Activated naive CD4-positive, alpha-beta T cell treated with Interleukin-2 at 50 U/mL for 16 hours (primary cell): ENCODE data around the gene KCNG3.

Experiments
- DNase-seq: peaks from one replicate; pipeline ENCODE4 v3.0.0-alpha.2; 2020

Gene KCNG3, protein sequence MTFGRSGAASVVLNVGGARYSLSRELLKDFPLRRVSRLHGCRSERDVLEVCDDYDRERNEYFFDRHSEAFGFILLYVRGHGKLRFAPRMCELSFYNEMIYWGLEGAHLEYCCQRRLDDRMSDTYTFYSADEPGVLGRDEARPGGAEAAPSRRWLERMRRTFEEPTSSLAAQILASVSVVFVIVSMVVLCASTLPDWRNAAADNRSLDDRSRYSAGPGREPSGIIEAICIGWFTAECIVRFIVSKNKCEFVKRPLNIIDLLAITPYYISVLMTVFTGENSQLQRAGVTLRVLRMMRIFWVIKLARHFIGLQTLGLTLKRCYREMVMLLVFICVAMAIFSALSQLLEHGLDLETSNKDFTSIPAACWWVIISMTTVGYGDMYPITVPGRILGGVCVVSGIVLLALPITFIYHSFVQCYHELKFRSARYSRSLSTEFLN

DNA sequence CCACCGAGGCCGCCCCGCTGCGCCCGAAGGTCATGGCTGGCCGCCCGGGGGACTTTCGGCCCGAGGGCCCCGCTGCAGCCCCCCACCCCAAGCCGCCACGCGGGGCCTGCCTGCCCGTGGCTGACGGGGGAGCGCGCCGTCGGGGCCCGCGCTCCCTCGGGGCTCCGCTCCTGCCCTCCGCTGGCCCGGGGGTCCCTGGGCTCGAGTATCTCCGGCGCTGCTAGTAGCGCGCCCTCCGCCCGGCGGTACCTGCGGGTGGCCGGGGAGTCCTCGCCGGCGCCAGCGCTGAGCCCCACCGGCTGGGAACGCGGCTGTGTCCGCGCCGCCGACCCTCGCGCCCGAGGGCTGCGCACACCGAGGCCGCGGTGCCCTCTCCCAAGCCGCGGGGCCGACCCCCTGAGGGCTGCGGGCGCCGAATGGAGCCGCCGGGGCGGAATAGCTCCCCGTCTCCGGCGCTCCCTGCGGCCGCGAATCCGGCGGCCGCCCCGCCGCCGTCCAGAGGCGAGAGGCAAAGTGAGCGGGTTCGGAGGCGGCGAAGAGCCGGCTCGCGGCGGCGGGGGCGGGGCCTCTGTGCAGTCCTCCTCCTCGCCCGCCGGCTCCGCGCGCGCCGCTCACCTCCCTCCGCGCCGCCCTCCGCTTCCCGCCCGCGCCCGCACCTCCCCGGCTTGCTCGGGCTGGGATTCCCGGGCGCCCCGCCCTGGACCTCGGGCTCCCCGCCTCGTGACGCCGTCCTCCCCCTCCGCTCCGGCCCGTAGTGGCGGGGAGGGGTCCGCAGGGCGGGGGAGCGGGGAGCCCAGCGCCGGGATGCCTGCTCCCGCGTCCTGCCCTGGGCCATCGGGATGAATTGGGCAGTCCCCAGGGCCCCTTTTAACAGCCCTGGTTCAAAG lies at the start of gene KCNG3:
Gene KCNG3, minus strand, starts transcription at position 515 of the 887 bp plus-strand sequence. Its CDS starts 481 bp downstream, at position 34.
- peak; percentile 66 for DNase-seq

DNA sequence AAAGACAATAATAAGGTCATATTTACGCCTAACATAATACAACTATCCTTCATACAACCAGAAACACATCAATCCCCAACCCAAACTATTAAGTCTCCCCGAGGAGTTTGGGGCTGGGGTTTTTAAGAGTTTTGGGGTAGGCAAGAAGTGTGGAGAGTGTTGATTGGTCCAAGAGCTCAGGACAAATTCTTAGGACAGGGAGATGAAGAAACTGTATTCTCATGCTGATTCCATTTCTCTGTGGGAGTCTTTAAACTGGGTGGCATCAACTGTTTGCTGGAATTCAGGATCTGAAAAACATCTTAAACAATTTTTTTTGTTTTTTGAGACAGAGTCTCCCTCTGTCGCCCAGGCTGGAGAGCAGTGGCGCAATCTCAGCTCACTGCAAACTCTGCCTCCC lies 49.1 kb upstream of the KCNG3 start:
- DNase-seq = no peak

DNA sequence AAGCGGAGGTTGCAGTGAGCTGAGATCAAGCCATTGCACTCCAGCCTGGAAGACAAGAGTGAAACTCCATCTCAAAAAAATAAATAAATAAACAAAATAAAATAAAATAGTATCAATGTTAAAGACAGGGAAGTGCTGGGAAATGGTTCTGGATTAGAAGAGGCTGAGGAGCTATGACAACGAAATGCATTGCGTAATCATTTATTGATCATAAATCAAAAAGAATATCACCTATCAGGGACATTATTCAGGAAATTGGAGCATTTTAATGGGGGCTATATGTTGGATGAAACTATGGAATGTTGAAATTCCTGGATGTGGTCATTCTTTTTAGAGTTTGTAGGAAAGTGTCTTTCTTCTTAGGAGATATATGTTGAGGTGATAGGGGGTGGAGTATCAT lies 43.7 kb upstream of the KCNG3 start:
- no peak for DNase-seq

DNA sequence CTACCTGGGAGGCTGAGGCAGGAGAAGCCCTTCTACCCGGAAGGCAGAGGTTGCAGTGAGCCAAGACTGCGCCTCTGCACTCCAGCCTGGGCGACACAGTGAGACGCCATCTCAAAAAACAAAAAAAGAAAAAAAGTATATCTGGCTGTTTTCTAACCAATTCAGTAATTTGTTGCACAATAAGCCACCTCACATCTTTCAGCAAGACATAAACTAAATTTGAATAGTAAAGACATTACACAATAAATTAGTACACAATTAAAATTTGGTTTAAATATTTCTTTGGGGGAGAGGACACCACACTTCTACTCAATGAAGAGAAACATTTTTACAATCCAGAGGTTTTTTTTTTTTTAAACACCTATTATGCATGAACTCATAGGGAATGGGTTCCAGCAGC lies 38.6 kb upstream of the KCNG3 start:
- no peak for DNase-seq

DNA sequence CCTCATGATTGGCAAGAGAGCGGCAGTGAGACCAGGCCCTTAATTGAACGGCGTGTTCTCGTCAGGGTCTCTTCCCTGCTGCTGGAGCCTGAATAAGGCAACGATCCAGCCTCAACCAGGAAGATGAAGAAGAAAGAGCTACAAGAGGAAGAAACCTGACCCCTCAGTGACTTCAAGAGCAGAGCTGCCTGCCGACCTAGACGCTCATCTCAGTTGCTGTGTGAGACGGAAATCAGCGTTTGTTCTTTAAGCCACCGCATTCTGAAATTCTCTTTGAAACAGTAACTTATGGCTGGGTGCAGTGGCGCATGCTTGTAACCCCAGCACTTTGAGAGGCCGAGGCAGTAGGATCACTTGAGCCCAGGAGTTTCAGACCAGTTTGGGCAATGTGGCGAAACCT lies 29.6 kb upstream of the KCNG3 start:
- no peak for DNase-seq

DNA sequence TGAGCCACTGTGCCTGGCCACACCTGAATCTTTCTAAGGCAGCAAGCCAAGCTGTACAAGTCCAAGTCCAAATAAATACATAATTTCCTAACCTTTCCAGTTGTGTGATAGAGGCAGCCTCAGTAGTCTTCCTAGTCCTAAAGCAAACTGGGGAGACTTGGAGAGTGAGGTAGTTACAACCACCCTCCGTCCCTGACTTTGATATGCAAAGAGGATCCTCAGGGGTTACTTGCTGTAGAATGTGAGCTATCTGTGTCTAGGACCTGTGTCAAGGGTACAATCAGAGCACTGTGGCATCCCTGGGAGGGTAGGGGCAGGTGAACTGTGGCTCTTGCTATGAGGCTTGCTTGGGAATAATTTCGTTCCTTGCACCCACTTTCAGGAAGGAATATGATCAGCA lies 28.3 kb upstream of the KCNG3 start:
- DNase-seq = no peak

DNA sequence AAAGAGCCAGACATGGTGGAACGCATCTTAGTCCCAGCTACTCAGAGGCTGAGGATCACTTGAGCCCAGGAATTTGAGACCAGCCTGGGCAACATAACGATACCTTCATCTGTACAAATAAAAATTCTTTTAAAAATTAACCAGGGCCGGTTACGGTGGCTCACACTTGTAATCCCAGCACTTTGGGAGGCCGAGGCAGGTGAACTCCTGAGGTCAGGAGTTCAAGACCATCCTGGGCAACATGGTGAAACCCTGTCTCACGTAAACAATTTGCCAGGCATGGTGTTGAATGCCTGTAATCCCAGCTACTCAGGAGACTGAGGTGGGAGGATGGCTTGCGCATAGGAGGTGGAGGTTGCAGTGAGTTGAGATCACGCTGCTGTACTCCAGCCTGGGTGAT lies 25.8 kb upstream of the KCNG3 start:
- no peak for DNase-seq

DNA sequence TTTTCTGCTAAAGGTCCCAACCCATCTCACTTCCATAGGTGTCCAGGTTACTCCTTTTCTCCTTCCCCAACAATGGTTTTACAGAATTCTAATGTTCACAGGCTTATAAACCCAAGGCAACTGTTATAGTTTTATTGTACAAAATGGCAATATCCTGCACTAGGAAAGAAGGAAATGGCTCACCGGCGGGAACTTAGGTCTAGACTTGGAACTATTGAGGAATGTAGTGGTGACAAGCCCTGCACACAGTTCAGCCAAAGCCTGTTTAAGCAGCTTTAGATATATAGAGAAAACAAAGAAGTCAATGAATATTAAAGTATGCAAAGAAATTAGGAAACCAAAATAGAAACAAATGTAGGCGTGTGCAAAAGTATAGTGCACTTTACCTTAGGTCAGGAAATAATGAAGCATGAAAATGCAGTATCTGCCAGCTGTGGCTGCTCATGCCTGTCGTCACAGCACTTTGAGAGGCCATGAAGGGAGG lies 22.7 kb upstream of the KCNG3 start:
- no peak for DNase-seq

DNA sequence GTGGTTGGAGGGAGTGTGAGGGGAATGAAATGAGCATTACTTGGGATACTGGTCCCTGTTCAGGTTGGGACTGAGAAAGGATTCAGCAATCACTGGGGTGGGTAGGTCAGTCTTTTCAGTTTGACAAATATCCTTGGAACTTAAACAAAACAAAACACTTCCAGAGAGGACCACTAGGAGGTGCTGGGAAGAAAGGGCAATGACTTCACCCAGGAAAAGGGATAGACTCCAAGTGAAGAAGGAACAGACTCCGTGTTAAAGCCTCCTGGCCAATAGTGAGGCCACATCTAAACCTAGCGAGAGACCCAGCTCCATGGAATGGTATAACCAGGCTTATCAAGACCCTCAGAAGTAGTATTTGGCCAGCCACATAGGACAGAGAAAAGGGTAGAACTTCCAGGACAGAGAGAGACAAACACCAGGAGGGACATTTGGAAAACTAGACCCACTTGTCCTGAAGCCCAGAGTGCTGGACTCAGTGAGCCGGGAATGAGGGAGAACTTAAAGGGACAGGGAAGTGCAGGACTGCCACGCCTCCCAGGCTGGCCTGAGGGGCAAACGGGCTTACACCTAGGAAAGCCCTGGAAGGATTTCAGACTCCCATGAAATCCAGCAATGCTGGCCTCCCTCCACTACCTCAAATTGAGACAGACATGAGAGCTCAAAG lies 19.6 kb upstream of the KCNG3 start:
- DNase-seq = no peak

DNA sequence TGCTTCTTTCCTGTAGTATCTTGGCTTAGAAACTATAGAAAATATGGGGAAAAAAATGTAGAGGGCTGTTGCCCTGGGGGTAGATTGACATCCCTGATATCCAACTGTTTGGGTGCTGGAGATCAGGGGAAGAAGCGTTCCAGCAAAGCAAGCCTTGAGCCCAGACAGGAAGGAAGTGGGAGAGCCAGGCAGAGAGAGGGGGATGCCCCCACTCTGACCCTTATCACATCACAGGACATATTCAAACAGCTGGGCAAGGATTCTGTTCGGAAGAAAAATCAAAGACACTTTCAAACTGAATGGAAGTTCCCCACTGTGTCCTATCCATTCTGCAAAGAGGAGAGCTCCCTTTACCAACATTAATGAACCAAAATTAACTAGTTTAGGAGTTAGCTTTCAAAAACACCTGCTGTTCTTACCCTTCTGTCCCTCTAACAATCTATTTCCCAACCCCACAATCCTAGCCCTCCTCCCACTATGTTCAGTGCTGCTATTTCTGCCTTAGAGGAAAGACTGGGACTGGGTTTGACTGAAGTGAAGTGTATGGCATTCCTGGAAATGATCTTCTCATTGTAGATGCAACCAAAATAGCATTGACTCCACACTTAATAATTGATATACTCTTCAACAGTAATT lies 16.9 kb upstream of the KCNG3 start:
- no peak for DNase-seq

DNA sequence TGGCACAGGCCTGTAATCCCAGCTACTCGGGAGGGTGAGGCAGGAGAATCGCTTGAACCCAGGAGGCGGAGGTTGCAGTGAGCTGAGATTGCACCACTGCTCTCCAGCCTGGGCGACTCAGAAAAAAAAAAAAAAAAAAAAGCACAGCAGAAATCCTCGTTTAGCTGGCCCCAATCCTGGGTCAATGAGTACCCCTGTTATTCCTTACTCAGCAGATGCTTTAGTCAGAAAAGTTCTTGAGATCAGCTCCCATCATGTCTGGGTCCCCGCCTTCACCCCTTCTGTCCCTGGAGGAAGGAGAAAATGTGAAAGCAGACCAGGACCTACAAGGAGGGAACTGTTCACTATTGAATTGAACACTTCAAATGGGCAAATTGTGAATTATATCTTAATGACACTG lies 16.4 kb upstream of the KCNG3 start:
- no peak for DNase-seq

DNA sequence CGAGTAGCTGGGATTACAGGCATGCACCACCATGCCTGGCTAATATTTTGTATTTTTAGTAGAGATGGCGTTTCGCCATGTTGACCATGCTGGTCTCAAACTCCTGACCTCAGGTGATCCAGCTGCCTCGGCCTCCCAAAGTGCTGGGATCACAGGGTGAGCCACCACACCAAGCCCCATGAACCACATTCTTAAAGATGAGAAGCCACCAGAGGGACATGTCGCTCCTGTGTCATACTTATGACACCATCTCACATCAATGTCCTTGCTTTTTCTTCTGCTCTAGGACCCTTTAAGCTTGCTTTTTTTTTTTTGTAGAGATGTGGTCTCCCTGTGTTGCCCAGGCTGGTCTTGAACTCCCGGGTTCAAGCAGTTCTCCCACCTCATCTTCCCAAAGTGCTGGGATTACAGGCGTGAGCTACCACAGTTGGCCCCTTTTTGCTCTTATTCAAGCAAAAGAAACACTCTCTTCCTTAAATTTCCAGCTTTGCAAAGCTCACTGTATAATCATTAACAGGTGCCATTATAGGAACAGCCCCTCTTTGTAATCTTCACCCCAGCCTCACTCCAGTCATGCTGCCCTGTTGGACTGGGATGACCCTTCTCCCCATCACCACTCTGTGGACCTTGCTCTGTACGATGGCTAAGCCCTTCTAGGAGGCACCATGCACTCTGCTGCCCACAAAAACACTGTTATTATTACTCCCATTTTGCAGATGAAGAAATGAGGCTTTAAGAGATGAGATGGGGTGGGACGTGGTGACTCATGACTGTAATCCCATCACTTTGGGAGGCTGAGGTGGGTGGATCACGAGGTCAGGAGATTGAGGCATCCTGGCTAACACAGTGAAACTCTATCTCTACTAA lies 10.8 kb upstream of the KCNG3 start:
- no peak for DNase-seq

DNA sequence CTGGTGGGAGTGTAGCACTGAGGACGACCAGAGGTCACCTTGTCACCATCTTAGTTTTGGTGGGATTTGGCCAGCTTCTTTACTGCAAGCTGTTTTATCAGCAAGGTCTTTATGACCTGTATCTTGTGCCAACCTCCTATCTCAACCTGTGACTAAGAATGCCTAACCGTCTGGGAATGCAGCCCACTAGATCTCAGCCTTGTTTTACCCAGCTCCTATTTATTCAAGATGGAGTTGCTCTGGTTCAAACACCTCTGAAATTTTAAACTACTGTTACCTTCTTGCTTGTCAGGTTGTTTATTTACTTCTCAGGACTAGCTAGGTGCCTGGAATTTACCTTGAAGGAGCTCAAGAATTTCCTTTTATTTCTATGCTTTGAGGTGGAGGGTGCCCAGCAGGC lies 9.5 kb upstream of the KCNG3 start:
- no peak for DNase-seq

DNA sequence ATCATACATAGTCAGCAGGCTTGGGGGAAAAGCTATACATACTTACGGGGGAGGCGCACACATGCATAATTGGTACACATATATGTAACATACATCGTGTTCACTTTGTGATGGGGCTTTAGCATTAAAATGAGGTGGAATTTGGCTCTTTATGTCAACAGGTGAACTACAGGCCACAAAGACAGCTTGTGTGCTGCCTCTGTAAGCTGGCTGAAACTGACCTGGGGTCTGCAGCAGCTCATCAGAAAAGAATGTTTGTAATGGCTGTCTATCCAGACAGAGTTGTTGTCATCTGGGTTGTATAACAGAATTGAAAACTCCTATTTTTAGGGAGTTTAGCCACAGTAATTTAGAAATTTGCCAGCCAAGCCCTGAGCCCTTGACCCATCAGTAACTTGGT lies 4.7 kb upstream of the KCNG3 start:
- no peak for DNase-seq

DNA sequence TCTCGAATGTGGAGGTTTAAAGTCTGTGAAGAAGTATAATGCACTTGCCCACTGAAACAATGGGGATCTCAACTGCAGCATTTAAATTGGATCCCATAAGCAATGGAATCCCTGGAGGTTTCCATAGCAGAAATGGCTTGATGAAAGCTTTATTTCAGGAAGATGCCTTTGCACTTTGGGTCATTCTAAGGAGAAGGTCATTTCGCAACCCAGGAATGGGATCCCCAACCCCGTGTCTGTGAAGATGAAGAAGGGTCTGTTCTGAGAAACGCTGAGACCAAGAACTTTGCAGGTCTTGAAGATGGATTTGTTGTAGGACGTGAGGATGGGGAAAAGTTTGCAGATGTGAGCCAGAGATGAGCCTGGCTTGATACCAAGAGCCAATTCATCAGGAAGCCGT lies 1.8 kb upstream of the KCNG3 start:
- DNase-seq = no peak

DNA sequence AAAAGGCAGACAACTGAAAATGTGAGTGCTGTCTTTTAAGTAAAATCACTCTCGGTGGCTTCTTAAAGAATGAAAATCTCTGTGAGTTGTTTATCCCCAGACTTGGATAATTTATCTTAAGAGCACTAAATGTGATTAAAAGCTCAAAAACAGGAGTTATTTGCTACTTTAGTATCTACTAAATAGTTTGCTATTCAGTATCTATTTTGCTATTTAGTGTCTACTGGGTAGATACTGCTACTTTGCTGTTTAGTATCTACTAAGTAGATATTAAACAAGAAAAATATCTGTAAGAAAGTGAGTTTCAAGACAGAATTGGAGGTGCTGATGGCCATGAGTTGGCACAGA lies 1.4 kb upstream of the KCNG3 start:
- DNase-seq = no peak

DNA sequence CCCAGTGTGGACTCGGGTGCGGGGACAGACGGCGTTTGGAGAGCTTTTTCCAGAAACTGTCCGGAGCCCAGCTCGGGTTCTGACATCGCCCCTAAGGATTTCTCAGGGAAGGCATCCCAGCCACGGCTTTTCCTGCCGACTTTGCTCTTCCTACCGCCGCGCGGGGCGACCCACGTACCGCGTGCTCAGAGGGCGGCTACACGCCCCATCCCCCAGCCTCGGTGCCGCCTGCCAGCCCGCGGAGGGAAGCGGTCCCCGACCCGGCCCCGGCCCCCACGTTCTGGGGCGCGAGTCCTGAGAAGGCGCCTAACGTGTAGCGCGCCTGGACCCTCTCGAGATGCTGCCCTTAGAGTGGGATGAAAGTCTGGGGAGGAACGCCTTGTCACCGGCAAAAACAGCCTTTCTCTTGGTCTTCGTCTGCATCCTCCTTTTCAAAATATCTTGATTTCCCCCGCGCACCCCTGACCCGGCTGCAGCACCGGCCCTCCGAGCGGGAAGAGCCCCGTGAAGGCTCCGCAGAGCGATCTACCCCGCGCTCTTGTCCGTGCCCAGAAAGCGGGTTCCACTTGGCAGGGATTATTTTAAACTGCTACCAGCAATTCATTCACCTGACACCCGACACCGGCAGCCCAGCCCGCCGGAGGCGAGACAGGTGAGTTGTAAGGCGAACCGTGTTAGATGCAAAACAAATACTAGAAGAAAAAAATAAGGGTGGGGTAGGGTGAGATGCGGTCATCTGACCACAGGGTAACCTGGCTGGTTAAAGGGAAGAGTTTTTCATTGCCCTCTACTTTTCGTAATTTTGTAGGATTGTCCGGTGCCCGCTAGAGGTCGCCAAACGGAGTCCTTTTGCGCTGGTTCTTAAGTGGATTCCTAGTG lies 812 bp upstream of the KCNG3 start:
- peak; percentile 76 for DNase-seq

DNA sequence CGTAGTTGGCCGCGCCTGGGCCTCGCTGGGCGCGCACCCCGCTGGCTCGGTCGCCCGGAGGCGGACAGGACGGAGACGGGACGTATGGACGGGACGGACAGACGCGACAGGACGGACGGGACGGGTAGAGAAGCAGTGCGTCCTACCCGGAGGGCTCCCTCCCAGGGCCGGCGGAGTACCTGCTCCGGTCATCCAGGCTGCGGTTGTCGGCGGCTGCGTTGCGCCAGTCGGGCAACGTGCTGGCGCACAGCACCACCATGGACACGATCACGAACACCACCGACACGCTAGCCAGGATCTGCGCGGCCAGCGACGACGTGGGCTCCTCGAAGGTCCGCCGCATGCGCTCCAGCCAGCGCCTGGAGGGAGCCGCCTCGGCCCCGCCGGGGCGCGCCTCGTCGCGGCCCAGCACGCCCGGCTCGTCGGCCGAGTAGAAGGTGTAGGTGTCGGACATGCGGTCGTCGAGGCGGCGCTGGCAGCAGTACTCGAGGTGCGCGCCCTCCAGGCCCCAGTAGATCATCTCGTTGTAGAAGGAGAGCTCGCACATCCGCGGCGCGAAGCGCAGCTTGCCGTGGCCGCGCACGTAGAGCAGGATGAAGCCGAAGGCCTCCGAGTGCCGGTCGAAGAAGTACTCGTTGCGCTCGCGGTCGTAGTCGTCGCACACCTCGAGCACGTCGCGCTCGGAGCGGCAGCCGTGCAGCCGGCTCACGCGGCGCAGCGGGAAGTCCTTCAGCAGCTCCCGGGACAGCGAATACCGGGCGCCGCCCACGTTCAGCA lies 903 bp downstream of the KCNG3 start:
- DNase-seq = peak; percentile 24

DNA sequence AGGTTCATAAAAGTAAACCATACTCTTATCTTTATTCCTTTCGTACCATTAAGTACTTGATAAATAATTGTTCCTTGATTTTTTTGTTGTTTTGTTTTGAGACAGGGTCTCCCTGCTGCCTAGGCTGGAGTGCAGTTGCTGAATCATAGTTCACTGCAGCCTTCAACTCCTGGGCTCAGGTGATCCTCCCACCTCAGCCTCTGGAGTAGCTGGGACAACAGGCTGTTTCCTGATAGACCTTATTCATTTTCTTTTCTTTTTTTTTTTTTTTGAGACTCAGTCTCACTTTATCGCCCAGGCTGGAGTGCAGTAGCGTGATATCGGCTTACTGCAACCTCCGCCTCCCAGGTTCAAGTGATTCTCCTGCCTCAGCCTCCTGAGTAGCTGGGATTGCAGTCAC lies 5.5 kb downstream of the KCNG3 start:
- DNase-seq = no peak
